Suprapubic skin (tissue), 4 donors: ENCODE results near the gene GRM7.

Experiments used
- POLR2A ChIP-seq, 2 donors: fragments of 450-650 bp; IDR thresholded peaks; one replicate each; pipeline ENCODE4 v1.6.1; 2017; ENCODE audit warnings: antibody characterized with exemption in 2 of 2, mild to moderate bottlenecking in 2 of 2, moderate library complexity in 2 of 2
- POLR2AphosphoS5 ChIP-seq, 3 donors: sonication (generic); formaldehyde crosslinking; IDR thresholded peaks; one replicate each; pipeline ENCODE4 v1.6.1; 2017; ENCODE audit warnings: antibody characterized with exemption in 3 of 3
- TF ChIP-seq, protein P1 (sequence below), 2 donors: fragments of 200-600 bp in 1 of 2; fragments of 450-650 bp in 1 of 2; sonication (generic) in 1 of 2; IDR thresholded peaks; one replicate each; pipeline ENCODE4 v1.5.1; 2016 to 2019; ENCODE audit warnings: antibody characterized with exemption in 2 of 2, mild to moderate bottlenecking in 1 of 2, moderate library complexity in 1 of 2

DNA sequence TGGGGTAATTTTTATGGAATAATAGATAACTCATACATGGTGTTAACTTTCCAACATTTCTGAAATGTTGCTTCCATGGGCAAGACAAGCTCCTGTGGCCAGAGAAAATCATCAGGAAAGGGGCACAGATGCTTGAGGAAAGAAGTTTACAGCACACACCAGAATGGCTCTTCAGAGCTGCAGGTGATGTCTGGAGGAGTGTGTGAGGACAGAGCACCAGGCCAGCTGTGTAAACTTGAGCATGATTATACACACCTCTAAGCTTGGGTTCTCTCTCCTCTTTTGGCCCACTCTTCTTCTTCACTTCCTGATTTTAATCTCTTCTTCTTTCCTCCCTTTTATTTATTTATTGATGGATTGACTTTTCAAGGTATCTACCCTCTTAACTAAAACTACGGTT, 676.0 kb downstream of the GRM7 start:
- TF ChIP-seq, protein P1, sequence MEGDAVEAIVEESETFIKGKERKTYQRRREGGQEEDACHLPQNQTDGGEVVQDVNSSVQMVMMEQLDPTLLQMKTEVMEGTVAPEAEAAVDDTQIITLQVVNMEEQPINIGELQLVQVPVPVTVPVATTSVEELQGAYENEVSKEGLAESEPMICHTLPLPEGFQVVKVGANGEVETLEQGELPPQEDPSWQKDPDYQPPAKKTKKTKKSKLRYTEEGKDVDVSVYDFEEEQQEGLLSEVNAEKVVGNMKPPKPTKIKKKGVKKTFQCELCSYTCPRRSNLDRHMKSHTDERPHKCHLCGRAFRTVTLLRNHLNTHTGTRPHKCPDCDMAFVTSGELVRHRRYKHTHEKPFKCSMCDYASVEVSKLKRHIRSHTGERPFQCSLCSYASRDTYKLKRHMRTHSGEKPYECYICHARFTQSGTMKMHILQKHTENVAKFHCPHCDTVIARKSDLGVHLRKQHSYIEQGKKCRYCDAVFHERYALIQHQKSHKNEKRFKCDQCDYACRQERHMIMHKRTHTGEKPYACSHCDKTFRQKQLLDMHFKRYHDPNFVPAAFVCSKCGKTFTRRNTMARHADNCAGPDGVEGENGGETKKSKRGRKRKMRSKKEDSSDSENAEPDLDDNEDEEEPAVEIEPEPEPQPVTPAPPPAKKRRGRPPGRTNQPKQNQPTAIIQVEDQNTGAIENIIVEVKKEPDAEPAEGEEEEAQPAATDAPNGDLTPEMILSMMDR (IDR thresholded peaks at IDR 0.05): no peak
- TF ChIP-seq POLR2A (IDR thresholded peaks at IDR 0.05) (no peak), POLR2AphosphoS5 (IDR thresholded peaks at IDR 0.05) (no peak)
